Gastrocnemius medialis (tissue), 4 donors: ENCODE data around the gene MEGF9.

Experiments used
- CTCF ChIP-seq, 5 experiments: fragments of 450-650 bp in 3 of 5; fragments of 200-600 bp in 2 of 5; sonication (generic) in 2 of 5; IDR thresholded peaks in 4 of 5; conservative IDR thresholded peaks in 1 of 5; 1 replicate in 4 of 5; 2 replicates in 1 of 5; pipeline ENCODE4 v1.5.1; 2016 to 2019; ENCODE audit warnings: antibody characterized with exemption in 5 of 5, mild to moderate bottlenecking in 3 of 5, moderate library complexity in 3 of 5
- POLR2A ChIP-seq, 2 donors: fragments of 450-650 bp; IDR thresholded peaks; one replicate each; pipeline ENCODE4 v1.6.1; 2017; ENCODE audit warnings: antibody characterized with exemption in 2 of 2, mild to moderate bottlenecking in 2 of 2, moderate library complexity in 2 of 2

GRCh38 chr9:120630333-120630732, 83.9 kb downstream of the MEGF9 start:
- TF ChIP-seq CTCF (IDR thresholded peaks at IDR 0.05 in 4 of 5, conservative IDR thresholded peaks at IDR 0.05 in 1 of 5), result no peak
- TF ChIP-seq POLR2A (IDR thresholded peaks at IDR 0.05), result no peak
